Measurements from ENCODE around the gene ADSS2.
A peak's percentile ranks its signal among the peaks of the same experiment; 100 is the strongest.

ADSS2 gene

DNA sequence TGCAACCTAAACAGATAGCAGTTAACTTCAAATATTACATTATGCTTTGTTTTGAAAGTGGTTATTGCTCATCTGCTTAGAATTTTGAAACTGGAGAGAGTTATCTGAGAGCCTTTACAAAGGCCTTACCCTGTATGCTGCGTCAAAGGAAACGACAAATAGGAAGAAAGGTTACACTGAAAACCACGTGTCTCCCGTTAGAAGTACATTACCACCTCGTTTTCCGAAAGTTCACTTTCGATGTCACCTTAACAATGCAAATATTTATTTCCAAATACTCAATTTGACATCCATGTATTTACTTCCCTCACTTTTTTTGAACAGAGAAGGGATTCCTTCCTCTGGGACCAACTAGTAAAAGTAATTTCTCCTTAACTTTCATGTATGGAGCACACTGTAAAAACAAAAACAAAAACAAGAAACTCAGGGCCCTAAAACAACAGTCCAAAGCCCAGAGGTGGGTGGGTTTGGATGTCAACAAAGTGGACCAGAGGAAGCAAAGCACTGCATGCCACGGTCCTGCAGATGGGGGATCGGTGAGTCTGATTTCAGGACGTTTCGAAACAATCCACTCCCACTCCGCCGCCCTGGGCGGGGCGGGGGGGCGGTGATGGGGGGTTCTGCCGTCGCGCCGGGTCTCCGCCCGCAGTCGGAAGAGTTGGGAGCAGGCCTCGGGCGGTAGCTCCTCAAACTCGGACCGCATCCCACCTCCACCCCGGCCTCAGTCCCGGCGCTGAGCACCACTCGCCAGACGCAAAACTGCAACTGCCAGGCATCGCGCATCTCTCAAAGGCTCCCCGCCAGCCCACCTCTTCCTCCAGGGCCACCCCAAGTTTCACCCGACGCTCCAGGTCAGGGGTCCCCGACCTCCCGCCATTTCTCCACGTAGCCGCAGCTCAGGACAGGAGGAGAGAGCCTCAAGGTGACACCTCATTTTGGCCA is 841 bp downstream of the ADSS2 start (continued):
- TF ChIP-seq ZNF223 (tag by site-specific recombination; IDR thresholded peaks at IDR 0.05), result no peak
- peak; percentile 91 for TF ChIP-seq MZF1 (tag by site-specific recombination; IDR thresholded peaks at IDR 0.05; ENCODE audit: borderline replicate concordance)
- TF ChIP-seq KLF8 (tag by site-specific recombination; IDR thresholded peaks at IDR 0.05), result peak; percentile 99
- no peak for TF ChIP-seq SCRT1 (tag by site-specific recombination; IDR thresholded peaks at IDR 0.05; ENCODE audit: borderline replicate concordance)
- TF ChIP-seq ZNF157 (tag by site-specific recombination; IDR thresholded peaks at IDR 0.05), result no peak
- no peak for TF ChIP-seq ZNF473 (tag by site-specific recombination; IDR thresholded peaks at IDR 0.05)
- no peak for TF ChIP-seq ZNF670 (tag by site-specific recombination; IDR thresholded peaks at IDR 0.05; ENCODE audit: low read depth)
- TF ChIP-seq ZNF16 (tag by site-specific recombination; IDR thresholded peaks at IDR 0.05; ENCODE audit: low read depth), result no peak
- no peak for TF ChIP-seq ZNF18 (tag by site-specific recombination; IDR thresholded peaks at IDR 0.05)
- TF ChIP-seq ZFP37 (tag by site-specific recombination; IDR thresholded peaks at IDR 0.05), result no peak
- peak; percentile 88 for TF ChIP-seq ZNF398 (tag by site-specific recombination; IDR thresholded peaks at IDR 0.05)
- TF ChIP-seq ZNF596 (tag by site-specific recombination; IDR thresholded peaks at IDR 0.05), result peak; percentile 14; the same call in 1 of the 2 replicates
- no peak for TF ChIP-seq ZNF202 (tag by site-specific recombination; IDR thresholded peaks at IDR 0.05; ENCODE audit: borderline replicate concordance)
- TF ChIP-seq GLI4 (tag by site-specific recombination; IDR thresholded peaks at IDR 0.05), result peak; percentile 85; the same call in 1 of the 2 replicates
- TF ChIP-seq ZNF114 (tag by site-specific recombination; IDR thresholded peaks at IDR 0.05), result no peak
- TF ChIP-seq YY1 (tag by site-specific recombination; IDR thresholded peaks at IDR 0.05), result peak; percentile 67
- TF ChIP-seq, protein P1, sequence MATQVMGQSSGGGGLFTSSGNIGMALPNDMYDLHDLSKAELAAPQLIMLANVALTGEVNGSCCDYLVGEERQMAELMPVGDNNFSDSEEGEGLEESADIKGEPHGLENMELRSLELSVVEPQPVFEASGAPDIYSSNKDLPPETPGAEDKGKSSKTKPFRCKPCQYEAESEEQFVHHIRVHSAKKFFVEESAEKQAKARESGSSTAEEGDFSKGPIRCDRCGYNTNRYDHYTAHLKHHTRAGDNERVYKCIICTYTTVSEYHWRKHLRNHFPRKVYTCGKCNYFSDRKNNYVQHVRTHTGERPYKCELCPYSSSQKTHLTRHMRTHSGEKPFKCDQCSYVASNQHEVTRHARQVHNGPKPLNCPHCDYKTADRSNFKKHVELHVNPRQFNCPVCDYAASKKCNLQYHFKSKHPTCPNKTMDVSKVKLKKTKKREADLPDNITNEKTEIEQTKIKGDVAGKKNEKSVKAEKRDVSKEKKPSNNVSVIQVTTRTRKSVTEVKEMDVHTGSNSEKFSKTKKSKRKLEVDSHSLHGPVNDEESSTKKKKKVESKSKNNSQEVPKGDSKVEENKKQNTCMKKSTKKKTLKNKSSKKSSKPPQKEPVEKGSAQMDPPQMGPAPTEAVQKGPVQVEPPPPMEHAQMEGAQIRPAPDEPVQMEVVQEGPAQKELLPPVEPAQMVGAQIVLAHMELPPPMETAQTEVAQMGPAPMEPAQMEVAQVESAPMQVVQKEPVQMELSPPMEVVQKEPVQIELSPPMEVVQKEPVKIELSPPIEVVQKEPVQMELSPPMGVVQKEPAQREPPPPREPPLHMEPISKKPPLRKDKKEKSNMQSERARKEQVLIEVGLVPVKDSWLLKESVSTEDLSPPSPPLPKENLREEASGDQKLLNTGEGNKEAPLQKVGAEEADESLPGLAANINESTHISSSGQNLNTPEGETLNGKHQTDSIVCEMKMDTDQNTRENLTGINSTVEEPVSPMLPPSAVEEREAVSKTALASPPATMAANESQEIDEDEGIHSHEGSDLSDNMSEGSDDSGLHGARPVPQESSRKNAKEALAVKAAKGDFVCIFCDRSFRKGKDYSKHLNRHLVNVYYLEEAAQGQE (tag by site-specific recombination; IDR thresholded peaks at IDR 0.05), result 0 out of 2 replicates have a peak, but pooled peaks have one; percentile 10
- TF ChIP-seq ZNF837 (tag by site-specific recombination; IDR thresholded peaks at IDR 0.05), result no peak
- TF ChIP-seq ZNF112 (tag by site-specific recombination; IDR thresholded peaks at IDR 0.05), result no peak
